ENCODE data around the gene GAK. TPM values are rescaled to one million over a fixed set of nuclear protein-coding genes. Genes with fewer than 3 reads are reported as not detected.

Gene GAK
- total and polyA plus RNA-seq, 2 of the 4 experiments (the other 2 are of a cell fraction) = 45.1 to 133 TPM

DNA sequence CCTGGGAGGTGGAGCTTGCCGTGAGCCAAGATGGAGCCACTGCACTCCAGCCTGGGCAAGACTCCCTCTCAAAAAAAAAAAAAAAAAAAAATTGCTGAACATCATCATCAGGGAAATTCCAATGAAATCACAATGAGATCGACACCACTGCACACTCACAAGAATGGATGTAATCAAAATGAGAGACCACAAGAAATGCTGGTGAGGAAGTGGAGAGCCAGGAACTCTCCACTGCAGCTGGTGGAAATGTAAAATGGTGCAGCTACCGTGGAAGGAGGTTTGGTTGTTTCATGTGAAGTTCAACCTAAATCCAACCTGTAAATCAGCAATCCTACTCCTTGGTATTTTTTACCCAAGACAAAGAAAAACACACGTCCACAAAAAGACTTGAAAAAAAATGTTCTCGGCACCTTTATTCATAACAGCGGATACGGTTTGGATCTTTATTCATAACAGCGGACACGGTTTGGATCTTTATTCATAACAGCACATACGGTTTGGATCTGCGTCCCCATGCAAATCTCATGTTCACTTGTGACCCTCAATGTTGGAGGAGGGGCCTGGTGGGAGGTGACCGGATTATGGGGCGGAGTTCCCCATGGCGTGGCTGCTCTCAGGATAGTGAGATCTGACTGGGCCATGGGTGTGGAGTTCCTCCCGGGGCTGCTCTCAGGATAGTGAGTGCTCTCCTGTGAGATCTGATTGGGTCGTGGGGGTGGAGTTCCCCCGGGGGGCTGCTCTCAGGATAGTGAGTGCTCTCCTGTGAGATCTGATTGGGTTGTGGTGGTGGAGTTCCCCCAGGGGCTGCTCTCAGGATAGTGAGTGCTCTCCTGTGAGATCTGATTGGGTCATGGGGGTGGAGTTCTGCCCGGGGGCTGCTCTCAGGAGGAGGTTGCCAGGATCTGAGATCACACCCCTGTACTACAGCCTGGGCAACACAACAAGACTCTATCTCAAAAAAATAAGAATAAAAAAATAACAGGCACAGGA lies 7.7 kb downstream of the GAK start:
- 91% methylated on average over 4 of the region's 18 CpGs; no CpG with 5 or more reads in 1 of the 2 experiments for WGBS, 2 experiments (ENCODE audit: extremely low coverage in 2 of 2, insufficient read length in 1 of 2)
- no peak overlapping the region for H3K27ac ChIP-seq (ENCODE audit: insufficient read depth, low read length)
- peak overlapping the region; percentile 74; the same call in 1 of the 2 replicates for H3K23ac ChIP-seq (ENCODE audit: low read depth, low read length)
- H2BK120ac ChIP-seq (ENCODE audit: low read depth, low read length) = no peak overlapping the region
- no peaks in the 10 kb centered on the region for H3K9me3 ChIP-seq (ENCODE audit: control insufficient read depth, insufficient read depth, low read length)
- H3K14ac ChIP-seq (replicated peaks; ENCODE audit: low read depth, low read length) = peak overlapping the region; percentile 55; the same call in 1 of the 2 replicates
- ATAC-seq (ENCODE audit: low read depth) (peak; percentile 36; the same call in 1 of the 2 replicates), DNase-seq (peak; percentile 78)
- no peak overlapping the region for H4K8ac ChIP-seq (ENCODE audit: low read depth in 2 of 2, low read length in 2 of 2)
- no TSS peak for BruUV-seq (replicated peaks)
- ChIA-PET POLR2A (ENCODE audit: unreplicated experiment) (no interaction called here), CTCF (no interaction called here)
- no peak overlapping the region for H3K4me2 ChIP-seq (ENCODE audit: low read depth, low read length)
- H4K20me1 ChIP-seq (ENCODE audit: insufficient read depth, low read length) = peaks cover 84% of the 10 kb centered on the region
- H2BK5ac ChIP-seq (ENCODE audit: low read depth, low read length, poor library complexity, severe bottlenecking) = no peak overlapping the region
- H2BK20ac ChIP-seq (ENCODE audit: low read depth, low read length) = no peak overlapping the region
- H2BK15ac ChIP-seq (ENCODE audit: low read depth, low read length) = no peak overlapping the region
- no peak overlapping the region for H3K9ac ChIP-seq (ENCODE audit: low read depth, low read length)
- H3K18ac ChIP-seq (ENCODE audit: low read depth, low read length) = no peak overlapping the region
- dilution Hi-C loops (cut with HindIII; ENCODE audit: low sequenced_read_pairs, unreplicated experiment) = no loop called here
- no peak overlapping the region for H2AK9ac ChIP-seq (replicated peaks; ENCODE audit: low read depth, low read length, poor library complexity)
- H2AK5ac ChIP-seq (ENCODE audit: low read depth, low read length) = no peak overlapping the region; the same call in 1 of the 2 replicates
- in situ Hi-C loops (cut with MboI; ENCODE audit: low sequenced_read_pairs) = no loop called here
- peaks cover 7% of the 10 kb centered on the region; the same call in 1 of the 2 replicates for H3K36me3 ChIP-seq (ENCODE audit: control insufficient read depth, insufficient read depth, low read length)
- intact Hi-C loops (cut with micrococcal nuclease) = no loop called here
- 0 out of 2 replicates have a peak overlapping the region, but pooled peaks have one; percentile 1 for H3K56ac ChIP-seq (ENCODE audit: extremely low read depth, insufficient read depth, low read length)
- H3K9me1 ChIP-seq (ENCODE audit: insufficient read depth, low read length) = peaks cover 16% of the 10 kb centered on the region
- H4K91ac ChIP-seq (ENCODE audit: insufficient read depth, low read depth, low read length) = no peak overlapping the region
- no peak overlapping the region for H3K4ac ChIP-seq (ENCODE audit: low read depth, low read length)
- peaks cover 13 to 77% of the 10 kb centered on the region in 2 experiments for H3K79me1 ChIP-seq (ENCODE audit: low read depth in 1 of 2, low read length in 2 of 2)
- no peak overlapping the region for H2AFZ ChIP-seq (replicated peaks; ENCODE audit: low read length, poor library complexity)
- H3K27me3 ChIP-seq (ENCODE audit: control insufficient read depth, insufficient read depth, low read length) = no peaks in the 10 kb centered on the region
- H3K4me1 ChIP-seq (ENCODE audit: control insufficient read depth, insufficient read depth, low read length) = peaks cover 12% of the 10 kb centered on the region
- TF ChIP-seq MAZ (IDR thresholded peaks at IDR 0.05; ENCODE audit: borderline replicate concordance, low read depth, low read length) (no peak), FOS (IDR thresholded peaks at IDR 0.05; ENCODE audit: low read depth, low read length) (no peak), CEBPB (IDR thresholded peaks at IDR 0.05; ENCODE audit: low read depth, low read length) (no peak), BHLHE40 (IDR thresholded peaks at IDR 0.05; ENCODE audit: low read depth, low read length) (no peak), POLR2A (IDR thresholded peaks at IDR 0.05; ENCODE audit: low read depth, low read length) (no peak)
- no peak overlapping the region for H4K5ac ChIP-seq (ENCODE audit: low read depth, low read length)
- no peak overlapping the region for H3K4me3 ChIP-seq (ENCODE audit: insufficient read depth, low read depth, low read length)

Data from IMR-90 (cell line).